Activated CD8-positive, alpha-beta memory T cell treated with anti-CD3 and anti-CD28 coated beads for 4 hours (primary cell): ENCODE measurements around the gene ROPN1B.
"Not testable (repeated sequence)": the region's sequence is repeated elsewhere in the genome, so short reads cannot be mapped to it uniquely, and the experiment has no call there.

Experiments
- DNase-seq, 2 donors: peaks; one replicate each; pipeline ENCODE4 v3.0.0-alpha.2; 2020; ENCODE audit warnings: low read depth in 2 of 2

The ROPN1B gene

GRCh38 chr3:125957674-125958510 is 11.1 kb upstream of the ROPN1B start:
- no peak for DNase-seq

- DNase-seq: no peak
Observed at GRCh38 chr3:125958511-125959316, 10.3 kb upstream of the ROPN1B start.

GRCh38 chr3:125959317-125960065 is 9.5 kb upstream of the ROPN1B start:
- DNase-seq: no peak

- DNase-seq: no peak
Observed at GRCh38 chr3:125960066-125960424, 8.9 kb upstream of the ROPN1B start.

GRCh38 chr3:125960456-125961288 is 8.3 kb upstream of the ROPN1B start:
- DNase-seq: no peak

GRCh38 chr3:125961289-125961589 is 7.7 kb upstream of the ROPN1B start:
- DNase-seq: no peak

GRCh38 chr3:125963834-125964233 is 5.1 kb upstream of the ROPN1B start:
- not testable (repeated sequence) for DNase-seq

- no peak for DNase-seq
Observed at GRCh38 chr3:125965505-125965904, 3.5 kb upstream of the ROPN1B start.

GRCh38 chr3:125967156-125967555 is 1.8 kb upstream of the ROPN1B start:
- no peak for DNase-seq

- not testable (repeated sequence) for DNase-seq
Observed at GRCh38 chr3:125968121-125968520, 857 bp upstream of the ROPN1B start.

- not testable (repeated sequence) for DNase-seq
Observed at GRCh38 chr3:125971997-125972944, 3.3 kb downstream of the ROPN1B start.

GRCh38 chr3:125975245-125976002 is 6.4 kb downstream of the ROPN1B start:
- DNase-seq: not testable (repeated sequence)

- DNase-seq: not testable (repeated sequence)
Observed at GRCh38 chr3:125976003-125976390, 7.0 kb downstream of the ROPN1B start.

- DNase-seq: not testable (repeated sequence)
Observed at GRCh38 chr3:125977104-125977503, 8.1 kb downstream of the ROPN1B start.

GRCh38 chr3:125984951-125985350 is 16.0 kb downstream of the ROPN1B start:
- DNase-seq: not testable (repeated sequence)

GRCh38 chr3:125990253-125990970 is 21.4 kb downstream of the ROPN1B start:
- peak; percentile 25 to 46 for DNase-seq

GRCh38 chr3:125996751-125997150 is 27.8 kb downstream of the ROPN1B start:
- DNase-seq: not testable (repeated sequence)

GRCh38 chr3:126002189-126002588 is 33.2 kb downstream of the ROPN1B start:
- DNase-seq: no peak
